C4-2B (cell line): Measurements from ENCODE around the gene OR10J5.

ENCODE experiments used
- CTCF ChIP-seq: fragments of 450-650 bp; conservative IDR thresholded peaks from 2 replicates; pipeline ENCODE4 v1.5.1; 2017; ENCODE audit warnings: mild to moderate bottlenecking
- ZFX ChIP-seq: fragments of 450-650 bp; IDR thresholded peaks from 2 replicates; pipeline ENCODE4 v1.6.1; 2017

DNA sequence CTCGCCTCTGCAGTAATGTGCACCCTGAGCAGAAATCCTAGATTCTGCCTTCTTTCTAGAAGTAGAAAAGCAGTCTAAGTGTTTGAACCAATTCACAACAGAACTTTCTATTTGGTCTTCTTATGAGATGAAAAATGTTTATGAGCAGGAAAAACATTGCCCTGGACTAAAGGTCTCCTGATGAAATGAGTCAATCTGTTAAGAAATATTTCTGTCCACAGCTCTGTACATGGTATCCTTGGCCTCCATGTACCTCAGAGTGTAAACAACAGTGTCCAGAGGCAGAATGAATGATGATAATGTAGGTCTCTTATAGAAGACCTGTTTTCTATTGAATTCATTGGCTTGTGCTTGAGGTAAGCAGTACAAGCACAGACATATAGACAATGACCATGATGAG lies 45.6 kb upstream of the OR10J5 start:
- no peak for TF ChIP-seq CTCF
- TF ChIP-seq ZFX, result no peak
